Measurements from ENCODE around the gene MYLK4. TPM values are rescaled to one million over a fixed set of nuclear protein-coding genes. Genes with fewer than 3 reads are reported as not detected.

The MYLK4 gene
- total and polyA plus RNA-seq, 2 of the 13 experiments (the other 11 are each of a cell fraction or from before 2014, with no cell fraction given) = 0.26 to 0.29 TPM

GRCh38 chr6:2634139-2634964 is 116.4 kb downstream of the MYLK4 start (continued):
- TF ChIP-seq KIAA2018 (CRISPR knock-in tag; IDR thresholded peaks at IDR 0.05; ENCODE audit: borderline replicate concordance) = no peak
- no peak for TF ChIP-seq ZNF260 (CRISPR knock-in tag; IDR thresholded peaks at IDR 0.05; ENCODE audit: borderline replicate concordance, low read depth)
- TF ChIP-seq ZNF441 (CRISPR knock-in tag; IDR thresholded peaks at IDR 0.05; ENCODE audit: borderline replicate concordance) = 0 out of 2 replicates have a peak, but pooled peaks have one; percentile 21
- TF ChIP-seq KMT2B (CRISPR knock-in tag; IDR thresholded peaks at IDR 0.05) = peak; percentile 43; the same call in 1 of the 2 replicates
- no peak for TF ChIP-seq FOSL1 (CRISPR knock-in tag; IDR thresholded peaks at IDR 0.05; ENCODE audit: borderline replicate concordance)
- no peak for TF ChIP-seq BRF2 (CRISPR knock-in tag; IDR thresholded peaks at IDR 0.05)
- TF ChIP-seq TARDBP (CRISPR knock-in tag; IDR thresholded peaks at IDR 0.05) = no peak
- peak; percentile 74; the same call in 1 of the 2 replicates for TF ChIP-seq SP5 (CRISPR knock-in tag; IDR thresholded peaks at IDR 0.05; ENCODE audit: borderline replicate concordance, low read depth)
- no peak for TF ChIP-seq SUZ12 (IDR thresholded peaks at IDR 0.05; ENCODE audit: low read depth, low read length)
- TF ChIP-seq HOXA7 (CRISPR knock-in tag; IDR thresholded peaks at IDR 0.05) = no peak
- peak; percentile 91 for TF ChIP-seq ZNF687 (CRISPR knock-in tag; IDR thresholded peaks at IDR 0.05)

Data from HepG2 (cell line).